Measurements from ENCODE around the gene TGFBR3. TPM values are rescaled to one million over a fixed set of nuclear protein-coding genes. Genes with fewer than 3 reads are reported as not detected.

TGFBR3 gene
- total and polyA plus RNA-seq, 9 of the 15 experiments (the other 6 are each of a cell fraction or from before 2014, with no cell fraction given) = 3.6 to 32.4 (median 15.6) TPM

DNA sequence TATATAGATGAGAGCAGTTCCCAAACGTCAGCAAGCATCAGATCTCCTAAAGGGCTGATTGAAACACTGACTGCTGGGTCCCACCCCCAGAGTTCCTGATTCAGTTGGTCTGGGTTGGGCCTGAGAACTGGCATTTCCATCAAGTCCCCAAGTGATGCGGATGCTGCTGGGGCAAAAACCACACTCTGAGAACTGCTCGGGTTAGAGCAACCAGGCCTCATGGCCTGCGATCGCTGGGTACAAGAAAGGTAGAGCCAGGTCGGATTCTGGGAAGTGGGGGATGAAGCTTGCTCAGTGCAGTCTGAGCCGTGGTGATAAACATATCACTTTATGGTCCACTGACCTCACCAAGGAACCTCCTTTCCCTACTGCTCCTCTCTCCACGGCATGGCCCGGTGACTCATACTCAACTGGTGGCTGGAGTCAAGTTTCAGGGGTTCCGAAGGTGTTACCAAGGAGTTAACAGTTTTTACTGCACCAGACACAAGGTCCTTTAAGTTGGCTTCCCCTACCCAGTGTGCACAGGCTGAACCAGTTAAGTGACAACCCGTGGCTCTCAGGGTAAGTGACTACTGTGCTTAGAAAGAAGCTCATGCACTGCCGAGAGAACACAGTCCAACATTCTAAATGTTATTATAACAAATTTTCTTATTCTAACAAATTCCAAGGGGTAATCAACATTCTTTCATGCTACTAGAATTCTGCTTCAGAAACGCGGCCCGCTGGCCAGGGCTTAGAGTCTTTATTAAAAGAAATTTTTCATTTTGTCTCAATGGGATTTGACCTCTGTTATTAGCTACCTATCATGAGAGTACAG, 153.5 kb downstream of the TGFBR3 start (continued):
- TF ChIP-seq ADNP (tag; IDR thresholded peaks at IDR 0.05) = no peak; the same call in 1 of the 2 replicates
- no peak for TF ChIP-seq ZNF280B (CRISPR knock-in tag; IDR thresholded peaks at IDR 0.05)
- peak; percentile 95 for TF ChIP-seq ATF7 (IDR thresholded peaks at IDR 0.05)
- no peak for TF ChIP-seq MCM7 (IDR thresholded peaks at IDR 0.05)
- no peak; the same call in 1 of the 2 replicates for TF ChIP-seq HES1 (IDR thresholded peaks at IDR 0.05; ENCODE audit: low read depth)
- no peak for TF ChIP-seq NKRF (IDR thresholded peaks at IDR 0.05; ENCODE audit: borderline replicate concordance)
- peak; percentile 98 for TF ChIP-seq EP300 (IDR thresholded peaks at IDR 0.05; ENCODE audit: low read length)
- TF ChIP-seq FOXA1 (IDR thresholded peaks at IDR 0.05; ENCODE audit: borderline replicate concordance) = no peak
- peak; percentile 97 for TF ChIP-seq SMARCC2 (IDR thresholded peaks at IDR 0.05; ENCODE audit: low read depth)
- TF ChIP-seq ZNF232 (CRISPR knock-in tag; IDR thresholded peaks at IDR 0.05) = no peak
- no peak for TF ChIP-seq NR0B1 (IDR thresholded peaks at IDR 0.05; ENCODE audit: partially characterized antibody)
- TF ChIP-seq, protein P1, sequence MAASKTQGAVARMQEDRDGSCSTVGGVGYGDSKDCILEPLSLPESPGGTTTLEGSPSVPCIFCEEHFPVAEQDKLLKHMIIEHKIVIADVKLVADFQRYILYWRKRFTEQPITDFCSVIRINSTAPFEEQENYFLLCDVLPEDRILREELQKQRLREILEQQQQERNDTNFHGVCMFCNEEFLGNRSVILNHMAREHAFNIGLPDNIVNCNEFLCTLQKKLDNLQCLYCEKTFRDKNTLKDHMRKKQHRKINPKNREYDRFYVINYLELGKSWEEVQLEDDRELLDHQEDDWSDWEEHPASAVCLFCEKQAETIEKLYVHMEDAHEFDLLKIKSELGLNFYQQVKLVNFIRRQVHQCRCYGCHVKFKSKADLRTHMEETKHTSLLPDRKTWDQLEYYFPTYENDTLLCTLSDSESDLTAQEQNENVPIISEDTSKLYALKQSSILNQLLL (CRISPR knock-in tag; IDR thresholded peaks at IDR 0.05; ENCODE audit: borderline replicate concordance) = no peak
- TF ChIP-seq TCFL5 (CRISPR knock-in tag; conservative IDR thresholded peaks at IDR 0.05) = no peak
- TF ChIP-seq, protein P2, sequence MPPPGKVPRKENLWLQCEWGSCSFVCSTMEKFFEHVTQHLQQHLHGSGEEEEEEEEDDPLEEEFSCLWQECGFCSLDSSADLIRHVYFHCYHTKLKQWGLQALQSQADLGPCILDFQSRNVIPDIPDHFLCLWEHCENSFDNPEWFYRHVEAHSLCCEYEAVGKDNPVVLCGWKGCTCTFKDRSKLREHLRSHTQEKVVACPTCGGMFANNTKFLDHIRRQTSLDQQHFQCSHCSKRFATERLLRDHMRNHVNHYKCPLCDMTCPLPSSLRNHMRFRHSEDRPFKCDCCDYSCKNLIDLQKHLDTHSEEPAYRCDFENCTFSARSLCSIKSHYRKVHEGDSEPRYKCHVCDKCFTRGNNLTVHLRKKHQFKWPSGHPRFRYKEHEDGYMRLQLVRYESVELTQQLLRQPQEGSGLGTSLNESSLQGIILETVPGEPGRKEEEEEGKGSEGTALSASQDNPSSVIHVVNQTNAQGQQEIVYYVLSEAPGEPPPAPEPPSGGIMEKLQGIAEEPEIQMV (tag; conservative IDR thresholded peaks at IDR 0.05; ENCODE audit: low read depth) = 0 out of 2 replicates have a peak, but pooled peaks have one; percentile 53
- no peak for TF ChIP-seq RBM17 (IDR thresholded peaks at IDR 0.05; ENCODE audit: borderline replicate concordance, low read depth, low read length)
- peak; percentile 47; the same call in 1 of the 2 replicates for TF ChIP-seq NFRKB (IDR thresholded peaks at IDR 0.05; ENCODE audit: low read depth)
- no peak for TF ChIP-seq SAFB2 (IDR thresholded peaks at IDR 0.05; ENCODE audit: borderline replicate concordance, low read depth, low read length, severe bottlenecking)
